Measurements from ENCODE around the gene BICRAL. TPM values are rescaled to one million over a fixed set of nuclear protein-coding genes. Genes with fewer than 3 reads are reported as not detected.
"Not testable (repeated sequence)": the region's sequence is repeated elsewhere in the genome, so short reads cannot be mapped to it uniquely, and the experiment has no call there.

BICRAL gene
- total and polyA plus RNA-seq, 4 donors, result 1.7 to 6.8 (median 3.9) TPM

- TF ChIP-seq JUND (IDR thresholded peaks at IDR 0.05), result no peak
- no peaks in the 10 kb centered on the region for H3K9me3 ChIP-seq (ENCODE audit: control insufficient read depth in 4 of 4, low read length in 3 of 4)
- 95% methylated on average over 1 of the region's 1 CpG for WGBS
- H3K27me3 ChIP-seq (ENCODE audit: control insufficient read depth in 4 of 4, insufficient read depth in 4 of 4, low read length in 3 of 4), result no peaks in the 10 kb centered on the region
- H3K4me3 ChIP-seq (ENCODE audit: low read depth in 1 of 3, low read length in 3 of 3), result no peak overlapping the region
- DNase-seq (ENCODE audit: low spot score), result no peak
- no peaks in the 10 kb centered on the region for H3K36me3 ChIP-seq (ENCODE audit: control insufficient read depth in 4 of 4, insufficient read depth in 3 of 4, low read depth in 1 of 4, low read length in 3 of 4)
- peaks cover 0 to 2% (median 0%) of the 10 kb centered on the region in 4 donors for H3K4me1 ChIP-seq (ENCODE audit: control insufficient read depth in 4 of 4, insufficient read depth in 4 of 4, low read length in 3 of 4)
- H3K9ac ChIP-seq (ENCODE audit: low read depth in 1 of 2, low read length in 2 of 2), result no peak overlapping the region
- H3K27ac ChIP-seq (ENCODE audit: low read depth in 1 of 2, low read length in 2 of 2), result no peak overlapping the region
These were observed 13.8 kb downstream of the BICRAL start for GRCh38 chr6:42795651-42796050.

- no peak for TF ChIP-seq HNF4G (IDR thresholded peaks at IDR 0.05)
- no peak for TF ChIP-seq CTCF (IDR thresholded peaks at IDR 0.05; ENCODE audit: low read depth, low read length, missing input control)
- no peak for TF ChIP-seq FOXA2 (IDR thresholded peaks at IDR 0.05)
- TF ChIP-seq RXRA (IDR thresholded peaks at IDR 0.05), result no peak
- no peak for TF ChIP-seq JUND (IDR thresholded peaks at IDR 0.05)
- TF ChIP-seq EGR1 (IDR thresholded peaks at IDR 0.05; ENCODE audit: low read depth in 2 of 2), result no peak
- no peak for TF ChIP-seq ZBTB33 (IDR thresholded peaks at IDR 0.05)
- TF ChIP-seq REST (IDR thresholded peaks at IDR 0.05), result no peak
- no peak for TF ChIP-seq TAF1 (conservative IDR thresholded peaks at IDR 0.05)
- TF ChIP-seq HNF4A (conservative IDR thresholded peaks at IDR 0.05), result no peak
- TF ChIP-seq GABPA (IDR thresholded peaks at IDR 0.05 in 1 of 2, conservative IDR thresholded peaks at IDR 0.05 in 1 of 2), result no peak
- H3K36me3 ChIP-seq (ENCODE audit: control insufficient read depth in 4 of 4, insufficient read depth in 3 of 4, low read depth in 1 of 4, low read length in 3 of 4), result no peaks in the 10 kb centered on the region
- H3K4me3 ChIP-seq (ENCODE audit: low read depth in 1 of 3, low read length in 3 of 3), result no peak overlapping the region
- no peak overlapping the region for H3K9ac ChIP-seq (ENCODE audit: low read depth in 1 of 2, low read length in 2 of 2)
- 94% methylated on average over 4 of the region's 4 CpGs for WGBS
- DNase-seq (ENCODE audit: low spot score), result no peak
- H3K27ac ChIP-seq (ENCODE audit: low read depth in 1 of 2, low read length in 2 of 2), result no peak overlapping the region
- no peaks in the 10 kb centered on the region for H3K4me1 ChIP-seq (ENCODE audit: control insufficient read depth in 4 of 4, insufficient read depth in 4 of 4, low read length in 3 of 4)
- no peaks in the 10 kb centered on the region for H3K9me3 ChIP-seq (ENCODE audit: control insufficient read depth in 4 of 4, low read length in 3 of 4)
- H3K27me3 ChIP-seq (ENCODE audit: control insufficient read depth in 4 of 4, insufficient read depth in 4 of 4, low read length in 3 of 4), result no peaks in the 10 kb centered on the region
These were observed 14.3 kb downstream of the BICRAL start for GRCh38 chr6:42796171-42796570.

GRCh38 chr6:42797696-42798095, 15.8 kb downstream of the BICRAL start:
- not testable (repeated sequence) for H3K4me3 ChIP-seq (ENCODE audit: low read depth in 1 of 3, low read length in 3 of 3); H3K9ac ChIP-seq (ENCODE audit: low read depth in 1 of 2, low read length in 2 of 2); H3K9me3 ChIP-seq (ENCODE audit: control insufficient read depth in 4 of 4, low read length in 3 of 4); H3K27ac ChIP-seq (ENCODE audit: low read depth in 1 of 2, low read length in 2 of 2); DNase-seq (ENCODE audit: low spot score); H3K4me1 ChIP-seq (ENCODE audit: control insufficient read depth in 4 of 4, insufficient read depth in 4 of 4, low read length in 3 of 4); H3K36me3 ChIP-seq (ENCODE audit: control insufficient read depth in 4 of 4, insufficient read depth in 3 of 4, low read depth in 1 of 4, low read length in 3 of 4); H3K27me3 ChIP-seq (ENCODE audit: control insufficient read depth in 4 of 4, insufficient read depth in 4 of 4, low read length in 3 of 4)
- 95% methylated on average over 3 of the region's 3 CpGs for WGBS
